Lower leg skin (tissue), 4 donors: ENCODE data around the gene ZFPM1. TPM values are rescaled to one million over a fixed set of nuclear protein-coding genes. Genes with fewer than 3 reads are reported as not detected.
A peak's percentile ranks its signal among the peaks of the same experiment; 100 is the strongest.

Experiments
- DNase-seq, 2 donors: peaks; one replicate each; pipeline ENCODE4 v3.0.0-alpha.2; 2019; ENCODE audit warnings: low spot score in 2 of 2
- H3K4me3 ChIP-seq: fragments of 200-600 bp; sonication (generic); 2 replicates; pipeline ENCODE4 v1.5.1; 2017; ENCODE audit warnings: mild to moderate bottlenecking, low read depth; ENCODE audit not compliant: poor library complexity, severe bottlenecking
- CTCF ChIP-seq, 3 donors: fragments of 450-650 bp; IDR thresholded peaks; one replicate each; pipeline ENCODE4 v1.5.1; 2016; ENCODE audit warnings: antibody characterized with exemption in 3 of 3, mild to moderate bottlenecking in 3 of 3, moderate library complexity in 2 of 3
- POLR2A ChIP-seq, 2 donors: fragments of 450-650 bp; IDR thresholded peaks; one replicate each; pipeline ENCODE4 v1.6.1; 2016 to 2017; ENCODE audit warnings: antibody characterized with exemption in 2 of 2, mild to moderate bottlenecking in 1 of 2, moderate library complexity in 1 of 2
- WGBS, 2 donors: methylation state at CpG; one replicate each; pipeline ENCODE4 v1.1.5; 2018; 5-methylcytosine and 5-hydroxymethylcytosine counted together
- intact Hi-C: fragments of 100-400 bp; cut with DNase I; formaldehyde crosslinking; loops from one replicate; pipeline ENCODE4 v1.15.0; 2023; ENCODE audit warnings: low total_unique reads
- total RNA-seq, 4 donors: library from RNA; depleted of rRNA; stranded (reverse); fragments of >200 nt; gene quantifications; one replicate each; pipeline ENCODE4 v1.1.0, GENCODE V29; 2016

ZFPM1 gene
- total RNA-seq, 4 donors from 2014 or later: 2.0 to 4.0 (median 3.1) TPM

- 86 to 87% methylated on average over 31 to 36 of the region's 36 CpGs for WGBS, 2 donors
- TF ChIP-seq CTCF (IDR thresholded peaks at IDR 0.05) (no peak), POLR2A (IDR thresholded peaks at IDR 0.05) (no peak)
- intact Hi-C loops: loop anchor here (5.0 kb wide), 1 partner anchor 239 kb away; no protein-coding TSS in a partner anchor
- no peak for DNase-seq
- no peak overlapping the region for H3K4me3 ChIP-seq
These were observed 16.3 kb upstream of the ZFPM1 start for GRCh38 chr16:88436796-88437195.

GRCh38 chr16:88437367-88437964, 15.6 kb upstream of the ZFPM1 start:
- peak in 1 of 3 donors; percentile 52 for TF ChIP-seq CTCF (IDR thresholded peaks at IDR 0.05)
- TF ChIP-seq POLR2A (IDR thresholded peaks at IDR 0.05): no peak
- DNase-seq: no peak
- WGBS, 2 donors: 0 to 37% methylated on average over 1 to 28 of the region's 55 CpGs
- intact Hi-C loops: loop anchor here (5.0 kb wide), 1 partner anchor 240 kb away; no protein-coding TSS in a partner anchor
- no peak overlapping the region for H3K4me3 ChIP-seq

- 84 to 90% methylated on average over 24 to 32 of the region's 32 CpGs for WGBS, 2 donors
- H3K4me3 ChIP-seq: no peak overlapping the region
- no peak for DNase-seq
- TF ChIP-seq POLR2A (IDR thresholded peaks at IDR 0.05): no peak
- no peak for TF ChIP-seq CTCF (IDR thresholded peaks at IDR 0.05)
- intact Hi-C loops: loop anchor here (5.0 kb wide), 1 partner anchor 241 kb away; no protein-coding TSS in a partner anchor
These were observed 14.8 kb upstream of the ZFPM1 start for GRCh38 chr16:88438084-88438870.

- no peak for DNase-seq
- intact Hi-C loops: loop anchor here (5.0 kb wide), 1 partner anchor 242 kb away; no protein-coding TSS in a partner anchor
These were observed 14.1 kb upstream of the ZFPM1 start for GRCh38 chr16:88439016-88439415.

GRCh38 chr16:88439706-88440105, 13.4 kb upstream of the ZFPM1 start:
- TF ChIP-seq POLR2A (IDR thresholded peaks at IDR 0.05) (no peak), CTCF (IDR thresholded peaks at IDR 0.05) (no peak)
- intact Hi-C loops: loop anchor here (5.0 kb wide), 3 partner anchors 88 to 242 kb away; no protein-coding TSS in a partner anchor
- no peak overlapping the region for H3K4me3 ChIP-seq
- no peak for DNase-seq
- 87 to 88% methylated on average over 12 of the region's 12 CpGs for WGBS, 2 donors

More at GRCh38 chr16:88439016-88439415, 14.1 kb upstream of the ZFPM1 start:
- H3K4me3 ChIP-seq: no peak overlapping the region
- 86 to 89% methylated on average over 17 of the region's 17 CpGs for WGBS, 2 donors
- TF ChIP-seq CTCF (IDR thresholded peaks at IDR 0.05): no peak
- no peak for TF ChIP-seq POLR2A (IDR thresholded peaks at IDR 0.05)
